Measurements from ENCODE around the gene ELP4. TPM values are rescaled to one million over a fixed set of nuclear protein-coding genes. Genes with fewer than 3 reads are reported as not detected.

ELP4 gene
- total and polyA plus RNA-seq, 9 of the 15 experiments (the other 6 are each of a cell fraction or from before 2014, with no cell fraction given), result 24.1 to 60.3 (median 38.7) TPM

GRCh38 chr11:31780078-31780477, 270.5 kb downstream of the ELP4 start:
- no peaks in the 10 kb centered on the region for H3K9me1 ChIP-seq (ENCODE audit: control insufficient read depth, insufficient read depth, low read length)
- in situ Hi-C loops (cut with MboI), result no loop called here
- no peaks in the 10 kb centered on the region for H4K20me1 ChIP-seq (replicated peaks; ENCODE audit: control insufficient read depth, insufficient read depth, low read length)
- POLR2A ChIA-PET, result no interaction called here
- ATAC-seq (no peak), DNase-seq (ENCODE audit: extremely low read depth in 1 of 4, low spot score in 3 of 4) (no peak), FAIRE-seq (no peak)
- H3K27me3 ChIP-seq (ENCODE audit: control insufficient read depth in 2 of 2, insufficient read depth in 2 of 2, low read length in 2 of 2), result no peaks in the 10 kb centered on the region
- no peak overlapping the region for H3K9ac ChIP-seq (ENCODE audit: insufficient read depth in 1 of 2, low read depth in 2 of 2, low read length in 2 of 2)
- intact Hi-C loops (cut with micrococcal nuclease), result no loop called here
- no peak overlapping the region for H3K4me3 ChIP-seq
- no peaks in the 10 kb centered on the region for H3K79me2 ChIP-seq (ENCODE audit: control insufficient read depth, insufficient read depth, low read length)
- 98% methylated on average over 4 of the region's 4 CpGs for WGBS (ENCODE audit: insufficient coverage, low coverage, missing lambda C conversion rate)
- H3K9me3 ChIP-seq (replicated peaks; ENCODE audit: control insufficient read depth, insufficient read depth, low read depth, low read length), result no peaks in the 10 kb centered on the region; the same call in 1 of the 2 replicates
- H3K4me1 ChIP-seq (replicated peaks in 1 of 2; ENCODE audit: control insufficient read depth in 2 of 2, insufficient read depth in 2 of 2, low read length in 2 of 2), result no peaks in the 10 kb centered on the region
- no TSS peak for BruUV-seq (replicated peaks)
- H3K4me2 ChIP-seq (ENCODE audit: insufficient read depth, low read length), result no peak overlapping the region
- CTCF ChIA-PET (ENCODE audit: low intra/inter-chr PET ratio), result no interaction called here
- H2AFZ ChIP-seq (ENCODE audit: low read depth, low read length), result no peak overlapping the region
- no peak overlapping the region for H3K27ac ChIP-seq (ENCODE audit: extremely low read depth, low read depth, low read length)
- no peaks in the 10 kb centered on the region for H3K36me3 ChIP-seq (ENCODE audit: control insufficient read depth, insufficient read depth, low read length)
- no peak for TF ChIP-seq KLF1 (tag; IDR thresholded peaks at IDR 0.05)
- TF ChIP-seq PRMT5 (CRISPR knock-in tag; IDR thresholded peaks at IDR 0.05), result no peak
- TF ChIP-seq POLR3A (IDR thresholded peaks at IDR 0.05; ENCODE audit: borderline replicate concordance, extremely low read depth, insufficient read depth, insufficient read length), result no peak
- no peak for TF ChIP-seq ZKSCAN1 (IDR thresholded peaks at IDR 0.05; ENCODE audit: low read depth, low read length)
- TF ChIP-seq, protein P1, sequence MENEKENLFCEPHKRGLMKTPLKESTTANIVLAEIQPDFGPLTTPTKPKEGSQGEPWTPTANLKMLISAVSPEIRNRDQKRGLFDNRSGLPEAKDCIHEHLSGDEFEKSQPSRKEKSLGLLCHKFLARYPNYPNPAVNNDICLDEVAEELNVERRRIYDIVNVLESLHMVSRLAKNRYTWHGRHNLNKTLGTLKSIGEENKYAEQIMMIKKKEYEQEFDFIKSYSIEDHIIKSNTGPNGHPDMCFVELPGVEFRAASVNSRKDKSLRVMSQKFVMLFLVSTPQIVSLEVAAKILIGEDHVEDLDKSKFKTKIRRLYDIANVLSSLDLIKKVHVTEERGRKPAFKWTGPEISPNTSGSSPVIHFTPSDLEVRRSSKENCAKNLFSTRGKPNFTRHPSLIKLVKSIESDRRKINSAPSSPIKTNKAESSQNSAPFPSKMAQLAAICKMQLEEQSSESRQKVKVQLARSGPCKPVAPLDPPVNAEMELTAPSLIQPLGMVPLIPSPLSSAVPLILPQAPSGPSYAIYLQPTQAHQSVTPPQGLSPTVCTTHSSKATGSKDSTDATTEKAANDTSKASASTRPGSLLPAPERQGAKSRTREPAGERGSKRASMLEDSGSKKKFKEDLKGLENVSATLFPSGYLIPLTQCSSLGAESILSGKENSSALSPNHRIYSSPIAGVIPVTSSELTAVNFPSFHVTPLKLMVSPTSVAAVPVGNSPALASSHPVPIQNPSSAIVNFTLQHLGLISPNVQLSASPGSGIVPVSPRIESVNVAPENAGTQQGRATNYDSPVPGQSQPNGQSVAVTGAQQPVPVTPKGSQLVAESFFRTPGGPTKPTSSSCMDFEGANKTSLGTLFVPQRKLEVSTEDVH (IDR thresholded peaks at IDR 0.05; ENCODE audit: low read depth, partially characterized antibody), result no peak
- TF ChIP-seq, protein P2, sequence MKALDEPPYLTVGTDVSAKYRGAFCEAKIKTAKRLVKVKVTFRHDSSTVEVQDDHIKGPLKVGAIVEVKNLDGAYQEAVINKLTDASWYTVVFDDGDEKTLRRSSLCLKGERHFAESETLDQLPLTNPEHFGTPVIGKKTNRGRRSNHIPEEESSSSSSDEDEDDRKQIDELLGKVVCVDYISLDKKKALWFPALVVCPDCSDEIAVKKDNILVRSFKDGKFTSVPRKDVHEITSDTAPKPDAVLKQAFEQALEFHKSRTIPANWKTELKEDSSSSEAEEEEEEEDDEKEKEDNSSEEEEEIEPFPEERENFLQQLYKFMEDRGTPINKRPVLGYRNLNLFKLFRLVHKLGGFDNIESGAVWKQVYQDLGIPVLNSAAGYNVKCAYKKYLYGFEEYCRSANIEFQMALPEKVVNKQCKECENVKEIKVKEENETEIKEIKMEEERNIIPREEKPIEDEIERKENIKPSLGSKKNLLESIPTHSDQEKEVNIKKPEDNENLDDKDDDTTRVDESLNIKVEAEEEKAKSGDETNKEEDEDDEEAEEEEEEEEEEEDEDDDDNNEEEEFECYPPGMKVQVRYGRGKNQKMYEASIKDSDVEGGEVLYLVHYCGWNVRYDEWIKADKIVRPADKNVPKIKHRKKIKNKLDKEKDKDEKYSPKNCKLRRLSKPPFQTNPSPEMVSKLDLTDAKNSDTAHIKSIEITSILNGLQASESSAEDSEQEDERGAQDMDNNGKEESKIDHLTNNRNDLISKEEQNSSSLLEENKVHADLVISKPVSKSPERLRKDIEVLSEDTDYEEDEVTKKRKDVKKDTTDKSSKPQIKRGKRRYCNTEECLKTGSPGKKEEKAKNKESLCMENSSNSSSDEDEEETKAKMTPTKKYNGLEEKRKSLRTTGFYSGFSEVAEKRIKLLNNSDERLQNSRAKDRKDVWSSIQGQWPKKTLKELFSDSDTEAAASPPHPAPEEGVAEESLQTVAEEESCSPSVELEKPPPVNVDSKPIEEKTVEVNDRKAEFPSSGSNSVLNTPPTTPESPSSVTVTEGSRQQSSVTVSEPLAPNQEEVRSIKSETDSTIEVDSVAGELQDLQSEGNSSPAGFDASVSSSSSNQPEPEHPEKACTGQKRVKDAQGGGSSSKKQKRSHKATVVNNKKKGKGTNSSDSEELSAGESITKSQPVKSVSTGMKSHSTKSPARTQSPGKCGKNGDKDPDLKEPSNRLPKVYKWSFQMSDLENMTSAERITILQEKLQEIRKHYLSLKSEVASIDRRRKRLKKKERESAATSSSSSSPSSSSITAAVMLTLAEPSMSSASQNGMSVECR (CRISPR knock-in tag; IDR thresholded peaks at IDR 0.05), result no peak
- no peak for TF ChIP-seq E2F5 (CRISPR knock-in tag; IDR thresholded peaks at IDR 0.05)
- TF ChIP-seq ZNF830 (CRISPR knock-in tag; IDR thresholded peaks at IDR 0.05), result no peak
- no peak for TF ChIP-seq MAFF (IDR thresholded peaks at IDR 0.05; ENCODE audit: low read length)
- TF ChIP-seq MCM5 (IDR thresholded peaks at IDR 0.05; ENCODE audit: low read depth), result no peak
- no peak for TF ChIP-seq ZNF165 (CRISPR knock-in tag; IDR thresholded peaks at IDR 0.05; ENCODE audit: borderline replicate concordance)
- no peak for TF ChIP-seq ZNF449 (CRISPR knock-in tag; IDR thresholded peaks at IDR 0.05)
- TF ChIP-seq NFXL1 (CRISPR knock-in tag; IDR thresholded peaks at IDR 0.05), result no peak
- no peak for TF ChIP-seq ZNF311 (CRISPR knock-in tag; IDR thresholded peaks at IDR 0.05)
- no peak for TF ChIP-seq ZNF282 (CRISPR knock-in tag; IDR thresholded peaks at IDR 0.05)
- TF ChIP-seq ZNF316 (IDR thresholded peaks at IDR 0.05), result no peak

Data from K562 (cell line).